GM21390 (cell line): Measurements from ENCODE around the gene HAGHL.
"Not testable (repeated sequence)": the region's sequence is repeated elsewhere in the genome, so short reads cannot be mapped to it uniquely, and the experiment has no call there.

Experiments
- ATAC-seq: cut with Tn5 transposase; IDR thresholded peaks from one replicate; pipeline ENCODE4 v1.9.1; 2021; ENCODE audit not compliant: unreplicated experiment

The HAGHL gene

GRCh38 chr16:707062-707538 lies 19.8 kb upstream of the HAGHL start:
- ATAC-seq = no peak

DNA sequence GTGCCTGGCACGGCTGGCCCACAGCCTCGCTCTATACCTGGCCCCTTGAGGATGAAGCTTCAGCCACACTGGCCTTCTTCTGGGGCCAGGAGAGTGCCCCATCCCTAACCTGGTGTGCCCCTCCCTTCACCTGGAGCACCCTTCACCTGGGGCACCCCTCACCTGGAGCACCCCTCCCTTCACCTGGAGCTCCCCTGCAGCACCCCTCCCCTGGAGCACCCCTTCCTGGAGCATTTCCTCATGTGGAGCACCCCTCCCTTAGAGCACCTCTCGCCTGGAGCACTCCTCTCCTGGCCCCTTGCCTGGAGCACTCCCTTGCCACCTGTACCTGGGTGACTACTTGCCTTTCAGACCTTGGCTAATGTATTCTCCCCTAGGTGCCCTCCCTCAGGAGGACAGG lies 18.9 kb upstream of the HAGHL start:
- no peak for ATAC-seq

GRCh38 chr16:708959-709358 lies 17.9 kb upstream of the HAGHL start:
- ATAC-seq = no peak

DNA sequence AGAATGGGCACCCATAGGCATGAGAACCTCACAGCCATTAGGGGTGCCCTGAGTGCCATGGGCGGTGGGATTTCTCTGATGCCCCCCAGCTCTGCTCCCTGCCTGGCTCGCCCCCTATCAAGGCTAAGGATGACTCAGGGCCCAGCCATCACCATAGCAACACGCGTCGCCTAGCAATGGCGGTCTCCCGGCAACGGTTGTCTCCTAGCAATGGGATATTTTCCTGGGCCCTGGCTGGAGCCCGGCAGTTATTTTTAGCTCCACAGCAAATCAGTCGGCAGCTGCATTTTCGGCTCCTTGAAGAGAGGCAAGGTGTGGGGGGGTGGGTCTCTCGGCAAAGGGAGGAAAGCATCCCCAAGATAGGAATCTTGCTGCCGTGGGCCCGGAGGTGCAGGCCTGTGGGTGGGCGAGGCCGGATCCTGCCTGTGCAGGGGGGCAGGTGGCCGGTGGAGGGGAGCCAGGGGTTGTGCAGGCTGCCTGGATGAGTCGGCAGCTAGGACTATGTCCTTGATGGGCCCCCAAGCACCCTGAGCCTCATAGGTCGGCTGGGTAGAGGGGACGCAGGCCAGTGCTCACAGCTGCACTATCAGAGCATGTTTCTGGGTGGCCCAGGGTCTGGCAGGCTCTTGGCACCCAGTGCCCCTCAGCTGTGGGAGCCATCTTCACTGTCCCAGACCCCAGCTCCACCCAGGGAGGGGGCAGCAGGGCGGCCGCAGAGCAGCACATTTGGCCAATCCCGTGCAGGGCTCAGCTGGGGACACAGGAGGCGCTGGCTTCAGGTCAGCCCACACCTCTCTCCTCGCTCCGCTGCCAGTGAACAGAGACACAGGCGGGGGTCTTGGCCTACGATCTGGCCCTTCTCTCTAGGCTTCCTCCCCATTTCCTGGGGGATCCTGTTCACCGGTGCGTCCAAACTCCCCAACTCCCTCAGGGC lies 17.1 kb upstream of the HAGHL start:
- no peak for ATAC-seq

DNA sequence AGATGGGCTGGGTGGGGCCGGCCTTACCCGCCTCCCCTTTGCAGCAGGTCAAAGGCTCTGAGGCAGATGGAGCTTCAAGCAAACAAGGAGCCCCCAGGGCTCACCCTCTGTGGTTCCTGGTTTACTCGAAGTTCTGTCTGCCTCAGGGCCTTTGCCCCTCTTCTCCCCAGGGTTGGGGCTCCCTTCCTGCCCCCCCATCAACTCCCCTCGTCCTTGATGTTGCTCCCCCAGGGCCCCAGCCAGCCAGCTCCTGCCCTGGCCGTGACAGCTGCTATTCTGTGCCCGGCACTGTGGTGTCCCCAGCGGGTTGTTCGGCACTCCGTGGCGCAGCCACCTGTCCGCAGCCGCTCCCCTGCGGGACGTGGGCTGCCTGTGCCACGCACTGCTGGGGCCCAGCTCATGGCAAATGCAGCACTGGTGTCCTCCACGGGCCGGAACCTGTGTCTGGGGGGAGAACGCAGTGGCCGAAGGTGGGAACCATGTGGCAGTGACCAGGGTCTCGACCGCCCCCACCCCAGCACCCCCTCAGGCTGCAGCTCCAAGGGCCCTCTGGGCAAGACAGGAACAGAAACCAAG lies 16.3 kb upstream of the HAGHL start:
- no peak for ATAC-seq

DNA sequence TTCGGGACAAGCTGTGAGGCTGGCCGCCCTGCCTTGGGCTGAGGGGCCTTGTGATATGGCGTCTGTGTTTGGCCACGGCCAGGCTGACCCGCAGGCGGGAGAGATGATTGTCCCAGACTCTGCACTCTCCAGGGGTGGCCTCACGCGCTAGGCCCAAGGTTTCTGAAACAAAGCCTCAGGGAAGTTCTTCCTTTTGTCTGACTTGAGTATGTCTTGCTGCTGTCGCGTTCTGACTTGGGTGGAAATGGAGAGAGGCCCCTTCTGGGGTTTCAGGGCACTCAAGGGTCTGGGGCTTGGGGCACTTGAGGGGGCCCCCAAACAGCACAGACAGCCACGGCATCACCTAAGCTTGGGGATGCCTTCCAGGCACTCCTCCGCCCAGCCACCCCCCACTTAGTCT lies 15.8 kb upstream of the HAGHL start:
- no peak for ATAC-seq

- ATAC-seq = no peak
These were observed 15.2 kb upstream of the HAGHL start for GRCh38 chr16:711548-712320.

DNA sequence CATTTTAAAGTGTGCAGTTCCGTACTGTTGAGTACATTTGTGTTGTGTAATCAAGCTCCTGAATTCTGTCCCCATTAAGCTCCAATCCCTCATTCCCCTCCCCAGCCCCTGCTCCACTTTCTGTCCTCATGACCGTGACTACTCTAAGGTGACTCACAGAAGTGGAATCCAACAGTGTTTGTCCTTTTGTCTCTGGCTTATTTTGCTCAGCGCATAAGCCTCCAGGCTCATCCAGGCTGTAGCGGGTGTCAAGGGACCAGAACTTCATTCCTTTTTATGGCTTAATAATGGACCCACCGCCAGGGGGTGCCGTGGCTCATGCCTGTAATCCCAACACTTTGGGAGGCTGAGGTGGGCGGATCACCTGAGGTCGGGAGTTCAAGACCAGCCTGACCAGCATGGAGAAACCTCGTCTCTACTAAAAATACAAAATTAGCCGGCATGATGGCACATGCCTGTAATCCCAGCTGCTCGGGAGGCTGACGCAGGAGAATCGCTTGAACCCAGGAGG lies 14.1 kb upstream of the HAGHL start:
- ATAC-seq = not testable (repeated sequence)

GRCh38 chr16:714079-714478 lies 12.8 kb upstream of the HAGHL start:
- ATAC-seq = no peak

GRCh38 chr16:714558-715476 lies 12.1 kb upstream of the HAGHL start, which contains the start of gene METRN:
Gene METRN, plus strand, starts transcription at chr16:715118. Its CDS starts 172 bp downstream, at chr16:715290.
- peak; percentile 68 for ATAC-seq

DNA sequence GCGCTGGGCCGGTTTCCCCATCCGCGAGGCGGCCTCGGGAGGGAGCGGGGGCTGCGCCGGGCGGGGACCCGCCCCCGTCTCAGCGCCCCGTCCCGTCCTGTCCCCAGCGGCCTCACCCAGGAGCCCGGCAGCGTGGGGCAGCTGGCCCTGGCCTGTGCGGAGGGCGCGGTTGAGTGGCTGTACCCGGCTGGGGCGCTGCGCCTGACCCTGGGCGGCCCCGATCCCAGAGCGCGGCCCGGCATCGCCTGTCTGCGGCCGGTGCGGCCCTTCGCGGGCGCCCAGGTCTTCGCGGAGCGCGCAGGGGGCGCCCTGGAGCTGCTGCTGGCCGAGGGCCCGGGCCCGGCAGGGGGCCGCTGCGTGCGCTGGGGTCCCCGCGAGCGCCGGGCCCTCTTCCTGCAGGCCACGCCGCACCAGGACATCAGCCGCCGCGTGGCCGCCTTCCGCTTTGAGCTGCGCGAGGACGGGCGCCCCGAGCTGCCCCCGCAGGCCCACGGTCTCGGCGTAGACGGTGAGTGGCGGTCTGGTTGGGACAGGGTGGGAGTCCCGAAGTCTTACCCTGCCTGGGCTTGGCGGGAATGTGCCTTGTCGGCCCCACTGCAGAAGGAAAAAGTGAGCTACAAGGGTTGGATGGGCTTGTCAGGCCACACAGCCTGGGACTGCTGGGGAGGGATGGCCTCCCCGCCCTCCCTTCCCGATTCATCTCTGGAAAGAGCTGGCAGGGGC lies 11.3 kb upstream of the HAGHL start:
- no peak for ATAC-seq

DNA sequence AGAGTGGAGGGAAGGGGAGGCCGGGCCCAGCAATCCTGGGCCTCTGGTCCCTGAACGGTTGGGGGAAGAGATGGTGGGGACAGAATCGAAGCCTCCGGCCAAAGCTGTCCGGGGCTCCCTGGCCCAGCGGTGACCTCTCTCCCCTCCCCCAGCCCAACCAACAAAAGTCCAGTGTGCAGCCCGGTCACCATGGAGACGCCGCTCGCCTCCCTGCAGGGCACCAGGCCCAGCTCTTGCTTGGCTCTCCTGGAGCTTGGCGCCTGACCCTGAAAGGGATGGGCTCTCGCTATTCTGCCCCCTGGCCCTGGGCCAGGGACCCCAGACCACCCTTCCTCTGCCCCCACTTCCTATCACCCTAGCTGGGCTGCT lies 10.7 kb upstream of the HAGHL start:
- ATAC-seq = no peak

- ATAC-seq = no peak
These were observed 10.1 kb upstream of the HAGHL start for GRCh38 chr16:716768-717325.

DNA sequence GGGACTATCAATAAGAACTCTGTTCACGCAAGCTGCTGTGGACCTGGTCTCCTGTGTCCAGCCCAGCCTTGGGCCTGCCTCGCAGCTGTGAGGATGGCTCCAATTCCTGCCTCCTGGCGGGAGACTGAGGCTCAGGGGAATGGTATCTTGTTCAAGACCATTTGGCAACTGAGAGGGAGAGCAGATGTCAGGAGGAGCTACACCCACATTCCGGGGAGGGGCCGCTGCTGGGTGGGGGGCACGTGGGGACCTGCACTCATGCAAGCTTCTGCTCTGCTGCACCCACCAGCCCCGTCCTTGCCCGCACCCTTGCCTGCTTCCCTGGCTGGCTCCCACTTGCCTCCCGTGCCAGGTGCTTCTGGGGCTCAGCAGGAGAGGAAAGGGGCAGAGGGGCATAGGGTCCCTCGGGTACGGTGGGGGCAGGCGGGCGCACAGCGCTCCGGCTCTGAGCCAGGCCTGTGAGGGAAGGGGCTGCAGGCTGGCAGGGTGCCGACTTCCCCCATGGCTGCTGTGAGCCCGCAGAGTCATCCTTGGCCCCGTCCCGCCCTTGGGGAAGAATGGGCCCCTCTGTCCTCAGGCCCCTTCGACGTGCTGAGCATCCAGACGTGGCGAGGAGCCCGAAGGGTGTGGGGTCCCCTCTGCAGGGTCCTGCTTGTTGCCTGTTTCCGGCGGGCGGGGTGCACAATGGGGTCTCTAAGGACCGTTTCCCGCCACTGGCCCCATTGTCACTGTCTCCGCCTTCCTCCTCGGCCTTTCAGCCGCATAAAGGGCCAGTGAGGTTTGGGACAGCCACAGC lies 9.3 kb upstream of the HAGHL start:
- ATAC-seq = no peak

DNA sequence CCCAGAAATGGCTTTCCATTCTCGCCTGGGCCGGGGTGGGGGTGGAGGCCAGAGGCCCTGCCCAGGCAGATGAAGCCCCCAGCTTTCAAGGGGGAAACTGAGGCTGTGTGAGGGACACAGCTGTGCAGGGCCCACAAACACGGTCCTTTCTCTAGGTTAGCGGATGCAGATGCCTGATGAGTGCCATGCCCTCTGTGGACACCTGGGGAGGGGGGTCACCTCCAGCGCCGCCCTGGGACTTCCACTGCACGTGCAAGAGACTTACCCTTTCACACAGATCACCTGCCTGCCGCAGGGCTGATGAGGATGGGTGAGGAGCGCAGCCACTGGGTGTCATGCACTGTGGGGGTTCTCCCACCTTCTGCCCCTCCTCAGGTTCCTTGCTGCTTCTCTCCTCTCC lies 8.5 kb upstream of the HAGHL start:
- ATAC-seq = no peak

DNA sequence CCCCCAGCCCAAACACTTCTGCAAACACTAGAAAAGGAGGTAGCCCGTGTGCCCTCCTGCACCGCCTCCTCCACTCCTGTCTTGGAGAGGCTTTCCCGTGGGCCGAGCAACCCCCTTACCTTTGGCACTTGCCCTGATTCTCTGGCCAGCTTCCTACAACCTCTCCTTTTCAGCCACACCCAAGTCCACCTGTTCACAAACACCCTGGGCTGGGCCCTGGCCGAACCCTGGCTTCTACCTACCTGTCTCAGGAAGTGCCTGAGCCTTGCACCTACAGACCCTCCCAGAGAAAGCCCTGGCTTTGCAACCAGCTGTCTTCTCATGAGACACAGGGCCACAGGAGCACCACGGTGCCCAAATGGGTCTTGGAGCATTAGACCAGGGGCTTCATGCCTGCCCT lies 8.0 kb upstream of the HAGHL start:
- no peak for ATAC-seq

- no peak for ATAC-seq
These were observed 7.0 kb upstream of the HAGHL start for GRCh38 chr16:719815-720446.

DNA sequence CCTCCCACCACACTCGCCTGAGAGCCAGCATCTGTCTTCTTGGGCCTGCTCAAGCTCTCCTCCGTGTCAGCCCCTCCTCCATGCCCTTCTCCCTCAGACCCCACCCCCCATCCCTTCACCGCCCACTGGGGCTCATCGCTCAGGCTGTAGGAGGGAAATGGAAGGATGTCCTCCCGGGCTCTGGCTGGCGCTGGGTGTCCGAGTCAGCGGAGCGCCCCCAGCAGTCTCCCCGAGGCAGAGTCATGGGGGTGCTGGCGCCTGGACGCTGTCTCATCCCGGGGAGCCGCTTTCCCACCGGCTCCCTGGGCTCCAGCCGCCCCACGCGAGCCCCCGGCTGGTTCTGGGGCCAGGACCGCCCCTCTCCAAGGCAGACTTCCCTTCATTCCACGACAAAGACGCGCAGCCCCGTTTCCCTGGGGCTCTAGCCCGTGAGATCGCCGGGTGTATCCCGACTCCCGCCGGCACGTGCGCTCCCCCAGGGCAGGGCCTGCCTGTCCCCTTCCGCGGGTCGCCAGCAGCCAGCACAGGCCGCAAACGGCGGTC lies 6.4 kb upstream of the HAGHL start:
- ATAC-seq = no peak
